Left renal pelvis (tissue), 4 donors: ENCODE measurements around the gene CIDEC. TPM values are rescaled to one million over a fixed set of nuclear protein-coding genes. Genes with fewer than 3 reads are reported as not detected.

ENCODE experiments used
- DNase-seq, 4 donors: peaks; one replicate each; pipeline ENCODE4 v3.0.0-alpha.2; 2013; ENCODE audit warnings: low read depth in 4 of 4, low spot score in 3 of 4
- polyA plus RNA-seq, 4 donors: library from polyadenylated mRNA; unstranded; fragments of 120-200 nt; gene quantifications; one replicate each; pipeline ENCODE4 v1.2.1, GENCODE V29; 2013; ENCODE audit not compliant: insufficient read length in 4 of 4

CIDEC gene
- polyA plus RNA-seq, 4 donors = 0.37 TPM; not detected in 3

- no peak for DNase-seq
These were observed 62.6 kb downstream of the CIDEC start for GRCh38 chr3:9817436-9817835.

Other genes starting within 250 kb of the CIDEC start
- 10 to 100 TPM; 22.7 to 38.6 (median 31.8) TPM for gene MTMR14, start 230.7 kb downstream of the CIDEC start, polyA plus RNA-seq
- under 1 TPM in 2 of 4 donors, not detected in 2; 0.15 to 0.17 TPM for gene CPNE9, start 176.4 kb downstream of the CIDEC start, polyA plus RNA-seq
- gene BRPF1, start 148.5 kb downstream of the CIDEC start, polyA plus RNA-seq = 10 to 100 TPM; 18.5 to 23.2 (median 19.0) TPM
- gene OGG1, start 130.3 kb downstream of the CIDEC start, polyA plus RNA-seq = 10 to 100 TPM; 32.1 to 74.8 (median 50.5) TPM
- gene CAMK1, start 110.3 kb downstream of the CIDEC start, polyA plus RNA-seq = 10 to 100 TPM; 17.0 to 41.1 (median 21.1) TPM
- gene TADA3, start 87.8 kb downstream of the CIDEC start, polyA plus RNA-seq = 10 to 100 TPM; 50.5 to 79.8 (median 60.8) TPM
- 100 to 1,000 TPM; 103 to 150 (median 131) TPM for gene ARPC4, start 87.2 kb downstream of the CIDEC start, polyA plus RNA-seq
- 10 to 100 TPM; 33.3 to 93.1 (median 56.7) TPM for gene TTLL3, start 70.0 kb downstream of the CIDEC start, polyA plus RNA-seq
- gene RPUSD3, start 36.2 kb downstream of the CIDEC start, polyA plus RNA-seq = 10 to 100 TPM; 20.4 to 43.0 (median 30.8) TPM
- gene JAGN1, start 10.4 kb upstream of the CIDEC start, polyA plus RNA-seq = 10 to 100 TPM; 31.1 to 46.2 (median 44.1) TPM
- 10 to 100 TPM in 3 of 4 donors, 1 to 10 TPM in 1; 1.8 to 20.1 (median 14.7) TPM for gene IL17RE, start 22.6 kb upstream of the CIDEC start, polyA plus RNA-seq
- 10 to 100 TPM; 39.0 to 44.0 (median 42.5) TPM for gene IL17RC, start 36.8 kb upstream of the CIDEC start, polyA plus RNA-seq
- gene CRELD1, start 53.6 kb upstream of the CIDEC start, polyA plus RNA-seq = 10 to 100 TPM; 44.9 to 77.3 (median 54.0) TPM
- gene PRRT3, start 72.2 kb upstream of the CIDEC start, polyA plus RNA-seq = 1 to 10 TPM; 3.2 to 5.6 (median 3.6) TPM
- 10 to 100 TPM; 65.1 to 94.4 (median 83.4) TPM for gene EMC3, start 106.6 kb upstream of the CIDEC start, polyA plus RNA-seq
- gene FANCD2, start 146.2 kb upstream of the CIDEC start, polyA plus RNA-seq = 10 to 100 TPM; 14.6 to 22.0 (median 18.6) TPM
- gene FANCD2OS, start 228.0 kb upstream of the CIDEC start, polyA plus RNA-seq = under 1 TPM in 1 of 4 donors, not detected in 3; 0.52 TPM
- 100 to 1,000 TPM; 190 to 208 (median 200) TPM for gene BRK1, start 235.4 kb upstream of the CIDEC start, polyA plus RNA-seq